ENCODE results near the gene FGF14.

The FGF14 gene

DNA sequence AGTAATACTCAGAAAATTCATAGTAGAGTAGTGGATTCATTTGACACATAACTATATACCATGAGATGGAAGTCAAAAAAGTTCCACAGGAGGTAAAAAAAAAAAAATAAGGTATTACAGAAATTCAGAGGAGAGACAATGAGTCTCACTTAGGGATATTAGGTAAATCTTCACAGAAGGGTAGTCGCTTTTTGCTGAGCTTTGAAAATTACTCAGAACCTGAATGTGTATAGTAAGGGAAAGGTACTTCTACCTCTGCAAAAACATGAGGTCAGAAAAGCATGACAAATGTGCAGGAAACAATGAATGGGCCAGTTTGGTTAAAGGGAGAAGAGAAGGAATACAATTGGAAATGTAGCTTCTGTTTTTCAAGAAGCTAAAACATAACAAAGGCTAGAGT, 698.8 kb downstream of the FGF14 start:
- no peak for DNase-seq

DNA sequence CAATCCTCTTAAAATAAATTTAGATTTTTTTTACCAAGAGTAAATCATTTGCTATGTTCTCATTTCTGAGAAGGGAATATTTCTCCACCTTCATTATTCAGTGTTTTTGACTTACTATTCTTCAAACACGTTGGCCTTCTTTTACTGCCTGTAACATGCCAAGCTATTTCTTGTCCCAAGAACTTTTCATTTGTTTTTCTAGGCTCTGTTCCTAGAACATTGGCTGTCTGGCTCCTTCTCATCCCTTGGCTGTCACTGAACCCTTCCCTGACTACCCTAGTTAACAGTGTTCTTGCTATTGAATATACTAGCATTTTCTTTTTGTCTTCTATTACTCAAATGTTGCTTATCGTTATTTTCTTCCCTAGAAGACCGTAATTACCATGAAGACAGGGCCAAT, 701.2 kb downstream of the FGF14 start:
- DNase-seq, result no peak

- DNase-seq, result no peak
Measured at GRCh38 chr13:101698400-101698799, 703.4 kb downstream of the FGF14 start.

DNA sequence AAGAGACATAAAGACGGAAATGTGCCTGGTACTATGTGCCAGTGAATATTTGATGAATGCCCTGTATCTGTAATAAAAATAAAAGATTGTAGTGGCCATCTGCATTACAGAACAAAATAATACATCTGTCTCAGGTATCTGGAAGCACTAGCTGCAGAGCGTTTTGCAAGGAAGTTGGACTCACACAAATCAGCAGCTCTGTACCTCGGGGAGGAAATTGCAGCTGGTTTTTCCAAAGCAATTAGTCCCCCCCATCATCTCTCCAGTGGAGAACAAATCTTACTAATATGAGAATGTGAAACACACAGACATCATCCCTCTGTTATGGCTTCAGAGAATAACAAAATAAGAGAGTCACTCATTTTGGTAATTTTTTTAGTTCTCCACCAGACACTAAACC, 704.1 kb downstream of the FGF14 start:
- DNase-seq, result no peak

GRCh38 chr13:101695870-101696516, 705.9 kb downstream of the FGF14 start:
- no peak for DNase-seq

GRCh38 chr13:101691341-101691860, 710.4 kb downstream of the FGF14 start:
- DNase-seq, result no peak

- DNase-seq, result no peak
Measured at GRCh38 chr13:101690871-101691270, 711.0 kb downstream of the FGF14 start.

DNA sequence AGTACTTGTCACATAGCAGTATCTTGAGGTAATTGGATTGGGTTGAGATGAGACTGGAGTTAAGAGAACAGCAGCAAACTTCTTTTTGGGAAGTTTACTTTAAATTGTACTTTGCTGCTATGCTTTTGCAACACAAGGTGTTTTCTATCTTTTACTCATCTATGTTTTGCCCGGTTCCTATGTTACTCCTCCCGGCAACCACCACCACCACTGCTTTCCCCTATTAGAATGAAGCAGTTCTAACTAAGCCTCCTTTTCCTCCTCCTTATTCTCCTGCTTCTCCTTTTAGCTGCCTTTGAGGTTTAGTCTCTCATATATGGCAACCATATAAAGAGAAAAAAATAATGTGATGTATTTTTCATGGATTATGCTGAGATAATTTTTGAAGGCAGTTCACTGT, 715.8 kb downstream of the FGF14 start:
- no peak for DNase-seq

DNA sequence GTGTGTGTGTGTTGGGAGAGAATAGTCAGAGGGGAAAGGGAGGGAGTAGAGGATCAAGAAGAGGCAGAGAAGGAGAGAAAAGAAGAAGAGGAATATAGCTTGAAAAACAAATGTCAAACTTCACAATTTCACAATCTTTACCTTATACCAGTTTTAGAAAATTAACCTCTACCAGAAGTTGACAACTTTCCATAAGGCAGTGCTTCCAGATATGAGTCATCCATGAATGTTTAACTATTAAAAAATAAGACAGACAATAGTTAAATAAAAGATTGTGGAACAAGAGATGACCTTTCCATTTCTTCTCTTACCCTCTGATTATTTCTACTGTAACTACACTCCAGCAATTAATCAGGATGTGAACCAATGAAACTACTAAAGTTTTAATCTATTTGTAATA, 720.0 kb downstream of the FGF14 start:
- DNase-seq, result no peak

- no peak for DNase-seq
Measured at GRCh38 chr13:101673360-101674105, 728.3 kb downstream of the FGF14 start.

DNA sequence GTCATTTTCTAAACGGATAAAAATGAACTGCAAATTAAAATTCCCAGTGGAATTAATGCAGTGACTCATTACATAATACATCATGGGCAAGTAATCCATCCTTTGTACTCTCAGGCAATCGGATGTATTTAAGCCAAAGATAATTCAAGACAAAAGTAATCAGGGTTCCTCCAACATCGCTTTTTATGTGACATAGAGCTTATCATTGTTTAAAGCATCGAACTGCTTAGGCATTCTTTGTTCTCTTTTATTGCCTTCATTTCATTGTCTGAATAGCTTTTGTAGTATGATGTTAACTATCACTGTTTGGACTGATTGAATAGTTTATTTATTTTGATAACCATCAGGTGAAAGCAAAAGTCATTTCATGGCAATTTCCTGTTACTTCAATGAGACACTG, 740.0 kb downstream of the FGF14 start:
- DNase-seq, result no peak

Data from GOT3 (cell line).